Ovary (tissue), 3 donors: ENCODE data around the gene MEIOB.

ENCODE experiments used
- CTCF ChIP-seq, 3 donors: fragments of 450-650 bp in 2 of 3; fragments of 200-600 bp in 1 of 3; IDR thresholded peaks; one replicate each; pipeline versions ENCODE4 v1.5.1 to v1.8.0; 2016 to 2022; ENCODE audit warnings: antibody characterized with exemption in 3 of 3, mild to moderate bottlenecking in 1 of 3
- EP300 ChIP-seq: sonication (generic); formaldehyde crosslinking; IDR thresholded peaks from one replicate; pipeline ENCODE4 v1.6.1; 2017; ENCODE audit warnings: antibody characterized with exemption
- POLR2A ChIP-seq: fragments of 450-650 bp; IDR thresholded peaks from one replicate; pipeline ENCODE4 v1.6.1; 2017; ENCODE audit warnings: antibody characterized with exemption, mild to moderate bottlenecking, moderate library complexity
- donor health status: DM: no; HTN: no; CAD: no.

GRCh38 chr16:1908983-1909382, 37.0 kb upstream of the MEIOB start:
- TF ChIP-seq CTCF (IDR thresholded peaks at IDR 0.05) (no peak), POLR2A (no peak), EP300 (no peak)
